ENCODE results near the gene PADI2.

Gene PADI2

DNA sequence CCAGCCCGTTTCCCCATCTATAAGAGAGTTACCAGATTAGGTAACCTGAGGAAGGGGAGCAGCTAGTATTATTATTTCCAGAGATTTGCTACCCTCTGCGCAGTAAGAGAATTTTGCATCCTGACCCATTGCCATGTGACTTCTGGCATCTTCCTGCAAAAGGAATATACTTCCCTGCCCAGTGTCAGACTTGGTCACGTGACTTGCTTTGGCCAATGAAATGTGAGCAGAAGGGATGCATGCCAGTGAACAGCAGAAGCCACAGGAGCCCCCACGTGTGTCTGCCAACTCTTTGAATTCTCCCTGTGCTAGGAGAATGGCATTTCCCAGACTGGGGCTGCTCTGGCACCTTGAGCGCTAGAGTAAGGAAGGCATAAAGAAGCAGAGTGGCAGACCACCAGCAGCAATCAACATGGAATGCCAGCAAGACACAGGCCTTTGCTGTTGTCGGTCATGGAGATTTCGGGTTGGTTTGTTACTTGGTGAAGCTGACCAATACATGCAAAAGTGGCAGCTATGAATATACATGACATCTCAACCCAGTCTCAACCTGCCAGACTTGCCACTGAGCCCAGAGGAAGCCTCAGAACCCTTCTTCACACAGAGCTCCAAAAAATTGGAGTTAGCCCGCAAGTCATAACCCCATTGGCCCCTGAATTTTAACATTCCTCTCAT, 39.0 kb downstream of the PADI2 start:
- no peaks in the 10 kb centered on the region for H3K4me1 ChIP-seq (ENCODE audit: insufficient read depth, low read length)
- no peaks in the 10 kb centered on the region for H3K36me3 ChIP-seq (ENCODE audit: insufficient read depth, low read length)
- H3K9ac ChIP-seq (ENCODE audit: low read depth, low read length): no peak overlapping the region
- H3K27ac ChIP-seq (ENCODE audit: low read depth, low read length): no peak overlapping the region
- 81% methylated on average over 8 of the region's 8 CpGs for WGBS
- H3K27me3 ChIP-seq (ENCODE audit: insufficient read depth, low read length): no peaks in the 10 kb centered on the region
- H3K9me3 ChIP-seq (ENCODE audit: insufficient read depth, low read depth, low read length): no peaks in the 10 kb centered on the region
- H3K4me3 ChIP-seq (ENCODE audit: low read length): no peak overlapping the region

DNA sequence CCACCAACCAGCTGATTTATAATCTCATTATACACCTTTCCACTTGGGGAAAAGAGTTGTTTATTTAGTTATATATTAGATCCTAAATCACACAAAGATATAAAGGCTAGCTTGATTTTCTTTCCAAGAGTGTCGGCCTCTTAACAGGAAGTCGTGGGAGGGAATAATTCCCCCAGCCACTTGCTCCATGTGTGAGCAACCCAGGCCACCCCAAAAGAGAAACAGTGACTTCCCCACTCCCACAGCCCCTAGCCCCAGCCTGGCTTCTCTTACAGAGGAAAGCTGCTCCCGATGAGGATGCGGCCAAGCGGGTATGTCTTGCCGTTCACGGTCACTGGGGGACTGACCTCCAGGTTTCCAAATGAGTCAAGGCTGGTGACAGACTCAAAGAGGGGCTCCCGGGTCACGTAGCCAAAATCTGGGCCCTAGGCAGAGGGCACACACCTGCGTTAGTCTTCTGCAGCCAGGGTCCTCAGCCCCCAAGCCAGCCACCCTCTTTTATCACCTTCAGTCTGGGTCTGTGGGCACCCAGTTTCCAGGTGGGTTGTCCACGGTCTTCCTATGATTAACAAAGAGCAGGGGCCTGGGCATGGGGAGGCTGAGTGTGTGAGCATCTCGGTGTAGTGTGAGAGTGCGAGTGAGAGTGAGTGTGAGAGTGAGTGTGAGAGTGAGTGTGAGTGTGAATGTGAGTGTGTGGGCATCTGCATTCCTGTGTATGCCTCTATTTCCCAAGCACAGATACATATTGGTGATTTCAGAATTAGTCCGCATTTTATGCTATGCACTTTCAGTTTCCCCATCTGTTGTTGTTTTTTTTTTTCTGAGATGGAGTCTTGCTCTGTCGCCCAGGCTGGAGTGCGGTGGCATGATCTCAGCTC, 40.0 kb downstream of the PADI2 start:
- H3K9me3 ChIP-seq (ENCODE audit: insufficient read depth, low read depth, low read length): no peaks in the 10 kb centered on the region
- H3K4me1 ChIP-seq (ENCODE audit: insufficient read depth, low read length): no peaks in the 10 kb centered on the region
- no peak overlapping the region for H3K9ac ChIP-seq (ENCODE audit: low read depth, low read length)
- WGBS: 91% methylated on average over 16 of the region's 16 CpGs
- no peaks in the 10 kb centered on the region for H3K27me3 ChIP-seq (ENCODE audit: insufficient read depth, low read length)
- H3K4me3 ChIP-seq (ENCODE audit: low read length): no peak overlapping the region
- H3K36me3 ChIP-seq (ENCODE audit: insufficient read depth, low read length): no peaks in the 10 kb centered on the region
- no peak overlapping the region for H3K27ac ChIP-seq (ENCODE audit: low read depth, low read length)

DNA sequence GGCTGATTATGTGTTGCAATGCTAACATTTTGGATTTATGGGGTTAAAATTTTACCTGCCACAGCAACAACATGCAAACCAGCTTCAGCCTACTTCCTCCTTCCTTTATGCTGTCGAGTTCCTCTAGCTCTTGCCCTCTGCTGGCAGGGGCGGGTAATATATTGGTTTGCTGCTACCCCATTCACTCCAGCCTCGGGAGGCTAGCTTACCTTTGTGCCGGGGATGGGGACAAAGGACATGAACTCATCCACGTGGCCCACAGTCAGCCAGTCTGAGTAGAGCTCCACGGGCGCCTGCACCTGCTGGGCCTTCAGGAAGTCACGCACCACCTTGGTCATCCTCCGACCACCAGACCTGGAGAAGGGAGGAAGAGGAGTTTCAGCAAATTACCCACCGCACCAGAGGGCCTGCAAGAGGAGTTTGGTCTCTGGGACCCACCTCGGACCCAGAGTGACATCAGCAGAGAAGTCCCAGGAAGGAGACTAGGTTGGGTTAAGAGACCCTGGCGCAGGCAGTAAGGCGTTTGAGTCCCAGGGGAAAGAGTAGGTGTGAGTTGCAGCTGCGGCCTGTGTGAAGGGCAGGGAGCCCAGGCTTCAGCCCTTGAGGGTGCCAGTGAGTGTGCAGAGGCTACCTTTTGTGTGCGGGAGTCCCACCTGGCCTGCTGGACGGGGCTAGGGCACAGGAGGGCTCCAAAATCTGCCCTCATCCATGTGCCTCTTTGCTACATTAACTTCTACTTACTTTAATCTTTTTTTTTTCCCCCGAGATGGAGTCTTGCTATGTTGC, 43.6 kb downstream of the PADI2 start:
- Histone ChIP-seq H3K36me3 (ENCODE audit: insufficient read depth, low read length) (no peaks in the 10 kb centered on the region), H3K27ac (ENCODE audit: low read depth, low read length) (no peak overlapping the region), H3K4me3 (ENCODE audit: low read length) (no peak overlapping the region), H3K9me3 (ENCODE audit: insufficient read depth, low read depth, low read length) (no peaks in the 10 kb centered on the region), H3K4me1 (ENCODE audit: insufficient read depth, low read length) (no peaks in the 10 kb centered on the region), H3K27me3 (ENCODE audit: insufficient read depth, low read length) (no peaks in the 10 kb centered on the region), H3K9ac (ENCODE audit: low read depth, low read length) (no peak overlapping the region)
- 70% methylated on average over 16 of the region's 17 CpGs for WGBS

DNA sequence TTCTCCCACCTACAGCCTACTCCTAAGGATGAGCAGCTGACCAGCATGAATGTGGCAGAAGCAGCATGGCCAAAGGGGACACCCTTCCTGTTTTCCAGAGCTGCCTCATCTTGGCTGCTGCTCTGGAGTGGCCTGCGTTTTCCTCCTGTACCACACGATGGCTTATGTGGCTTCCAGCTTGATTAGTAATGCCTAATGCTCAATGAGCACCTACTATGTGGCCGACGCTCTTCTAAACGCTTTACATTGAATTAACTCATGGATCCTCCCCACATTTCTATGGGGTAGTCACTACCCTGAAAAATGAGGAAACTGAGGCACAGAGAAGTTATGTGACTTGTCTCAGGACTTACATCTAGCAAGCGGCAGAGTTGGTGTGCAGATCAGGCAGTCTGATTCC, 47.5 kb downstream of the PADI2 start:
- H3K9ac ChIP-seq (ENCODE audit: low read depth, low read length): no peak overlapping the region
- H3K27ac ChIP-seq (ENCODE audit: low read depth, low read length): no peak overlapping the region
- H3K4me1 ChIP-seq (ENCODE audit: insufficient read depth, low read length): no peaks in the 10 kb centered on the region
- 77% methylated on average over 6 of the region's 6 CpGs for WGBS
- no peaks in the 10 kb centered on the region for H3K27me3 ChIP-seq (ENCODE audit: insufficient read depth, low read length)
- no peaks in the 10 kb centered on the region for H3K36me3 ChIP-seq (ENCODE audit: insufficient read depth, low read length)
- no peak overlapping the region for H3K4me3 ChIP-seq (ENCODE audit: low read length)
- no peaks in the 10 kb centered on the region for H3K9me3 ChIP-seq (ENCODE audit: insufficient read depth, low read depth, low read length)

DNA sequence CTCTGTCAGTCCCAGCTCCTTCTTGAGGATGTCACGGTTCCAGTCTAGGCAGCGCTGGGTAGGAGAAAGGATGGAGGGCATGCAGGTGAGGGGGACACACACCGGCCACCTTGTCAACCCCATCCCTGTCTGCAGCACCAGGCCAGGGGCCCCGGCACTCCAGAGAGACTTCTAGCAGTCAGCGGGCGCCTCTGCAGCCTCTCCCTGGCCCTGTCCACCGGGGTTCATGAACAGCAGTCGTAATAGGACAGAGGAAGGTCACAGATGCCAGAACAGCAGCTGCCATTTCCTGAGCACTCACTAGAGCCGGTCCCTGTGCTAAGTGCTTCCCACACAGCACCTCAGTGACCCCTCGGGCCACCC, 49.1 kb downstream of the PADI2 start:
- Histone ChIP-seq H3K36me3 (ENCODE audit: insufficient read depth, low read length) (no peaks in the 10 kb centered on the region), H3K4me3 (ENCODE audit: low read length) (no peak overlapping the region), H3K9ac (ENCODE audit: low read depth, low read length) (no peak overlapping the region), H3K27ac (ENCODE audit: low read depth, low read length) (no peak overlapping the region), H3K4me1 (ENCODE audit: insufficient read depth, low read length) (no peaks in the 10 kb centered on the region), H3K9me3 (ENCODE audit: insufficient read depth, low read depth, low read length) (peaks cover 3% of the 10 kb centered on the region; the same call in 1 of the 2 replicates), H3K27me3 (ENCODE audit: insufficient read depth, low read length) (no peaks in the 10 kb centered on the region)
- 82% methylated on average over 10 of the region's 10 CpGs for WGBS

DNA sequence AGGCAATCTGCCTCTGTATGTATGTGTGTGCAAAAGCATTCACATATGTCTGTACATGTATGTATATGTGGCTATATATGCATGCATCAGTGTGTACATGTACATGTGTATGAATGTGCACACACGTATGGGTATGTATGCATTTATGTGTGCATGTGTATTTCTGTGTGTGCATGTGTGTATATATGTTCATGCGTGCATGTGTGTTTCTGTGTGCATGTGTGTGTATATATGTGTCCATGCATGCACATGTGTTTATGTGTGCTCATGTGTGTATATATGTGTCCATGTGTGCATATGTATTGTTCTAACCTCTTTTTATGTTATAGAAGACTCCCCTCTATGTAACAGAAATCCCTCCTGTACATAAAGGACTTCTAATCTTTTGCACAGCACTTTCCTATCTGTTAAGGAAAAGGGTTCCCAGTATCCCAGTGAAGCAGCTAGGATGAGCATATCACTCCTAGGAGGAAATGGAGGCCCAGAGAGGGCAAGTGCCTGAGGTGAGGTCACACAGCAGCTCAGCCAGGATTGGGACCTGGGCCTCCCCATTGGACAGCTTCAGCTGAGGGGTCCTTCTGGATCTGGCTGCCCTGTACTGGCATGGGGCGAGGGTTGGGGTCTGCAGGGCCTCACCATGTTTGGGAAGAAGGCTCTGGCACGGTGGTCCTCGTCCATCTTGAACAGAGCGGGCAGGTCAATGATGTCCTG, 49.6 kb downstream of the PADI2 start:
- H3K27me3 ChIP-seq (ENCODE audit: insufficient read depth, low read length): no peaks in the 10 kb centered on the region
- no peaks in the 10 kb centered on the region for H3K36me3 ChIP-seq (ENCODE audit: insufficient read depth, low read length)
- no peak overlapping the region for H3K27ac ChIP-seq (ENCODE audit: low read depth, low read length)
- H3K9ac ChIP-seq (ENCODE audit: low read depth, low read length): no peak overlapping the region
- no peak overlapping the region for H3K4me3 ChIP-seq (ENCODE audit: low read length)
- 83% methylated on average over 6 of the region's 6 CpGs for WGBS
- H3K9me3 ChIP-seq (ENCODE audit: insufficient read depth, low read depth, low read length): peaks cover 6% of the 10 kb centered on the region; the same call in 1 of the 2 replicates
- H3K4me1 ChIP-seq (ENCODE audit: insufficient read depth, low read length): no peaks in the 10 kb centered on the region

DNA sequence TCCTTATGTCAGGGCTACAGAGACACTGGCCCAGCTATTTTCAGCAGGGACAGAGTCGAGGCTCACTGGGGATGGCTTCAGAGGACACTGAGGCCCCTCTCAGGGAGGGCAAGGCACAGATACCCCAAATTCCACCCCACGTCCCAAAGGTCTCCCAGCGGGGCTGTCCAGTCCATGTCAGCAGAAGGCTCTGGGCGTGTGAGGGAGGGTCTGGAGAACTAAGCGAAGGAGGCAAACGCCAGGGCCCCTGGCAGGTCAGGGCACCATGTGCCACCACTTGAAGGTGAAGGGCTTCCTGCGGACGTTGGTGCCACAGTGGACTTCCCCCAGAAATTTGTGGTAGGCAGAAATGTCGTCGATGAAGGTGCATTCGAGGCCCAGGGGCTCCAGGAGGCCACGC, 50.5 kb downstream of the PADI2 start:
- H3K9ac ChIP-seq (ENCODE audit: low read depth, low read length): no peak overlapping the region
- H3K27ac ChIP-seq (ENCODE audit: low read depth, low read length): no peak overlapping the region
- no peaks in the 10 kb centered on the region for H3K4me1 ChIP-seq (ENCODE audit: insufficient read depth, low read length)
- H3K36me3 ChIP-seq (ENCODE audit: insufficient read depth, low read length): no peaks in the 10 kb centered on the region
- 75% methylated on average over 12 of the region's 12 CpGs for WGBS
- peaks cover 6% of the 10 kb centered on the region; the same call in 1 of the 2 replicates for H3K9me3 ChIP-seq (ENCODE audit: insufficient read depth, low read depth, low read length)
- no peaks in the 10 kb centered on the region for H3K27me3 ChIP-seq (ENCODE audit: insufficient read depth, low read length)
- H3K4me3 ChIP-seq (ENCODE audit: low read length): no peak overlapping the region

DNA sequence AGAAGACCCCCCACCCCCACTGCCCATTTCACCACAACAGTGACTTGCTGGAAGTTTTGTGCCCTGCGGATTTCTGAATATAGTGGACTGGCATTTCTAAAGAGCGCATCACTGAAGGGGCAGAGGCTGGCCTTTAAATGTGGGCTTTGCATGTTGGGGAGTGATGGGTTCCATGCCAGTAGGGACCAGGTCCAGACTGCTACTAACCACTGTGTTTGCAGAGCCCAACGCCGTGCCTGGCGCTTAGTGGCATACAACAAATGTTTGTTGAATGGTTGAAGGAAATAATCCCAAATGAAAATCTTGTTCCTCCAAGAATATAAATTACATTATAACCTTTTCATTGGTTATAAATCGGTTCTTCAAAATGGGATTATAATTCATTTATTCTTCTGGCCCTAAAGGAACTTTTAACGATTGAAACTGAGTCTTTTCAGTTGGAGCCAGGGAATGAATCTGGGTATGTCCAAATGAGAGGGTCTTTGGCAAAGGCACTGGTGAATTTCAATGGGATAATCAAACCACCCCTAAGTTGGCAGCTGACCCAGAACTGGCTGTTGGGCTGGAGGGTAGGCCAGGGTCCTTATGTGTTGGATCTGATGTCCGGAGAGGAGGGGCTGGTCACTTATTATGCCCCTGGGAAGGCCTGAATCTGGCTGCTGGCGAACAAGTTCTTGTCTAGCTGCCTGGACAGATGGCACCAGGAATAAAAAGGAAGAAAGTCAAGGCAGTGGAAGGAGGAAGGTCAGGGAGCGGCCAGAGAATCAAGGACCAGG, 51.6 kb downstream of the PADI2 start:
- Histone ChIP-seq H3K27me3 (ENCODE audit: insufficient read depth, low read length) (no peaks in the 10 kb centered on the region), H3K4me3 (ENCODE audit: low read length) (no peak overlapping the region), H3K9ac (ENCODE audit: low read depth, low read length) (no peak overlapping the region), H3K36me3 (ENCODE audit: insufficient read depth, low read length) (no peaks in the 10 kb centered on the region), H3K4me1 (ENCODE audit: insufficient read depth, low read length) (no peaks in the 10 kb centered on the region), H3K9me3 (ENCODE audit: insufficient read depth, low read depth, low read length) (peaks cover 6% of the 10 kb centered on the region; the same call in 1 of the 2 replicates), H3K27ac (ENCODE audit: low read depth, low read length) (no peak overlapping the region)
- WGBS: 79% methylated on average over 7 of the region's 10 CpGs

DNA sequence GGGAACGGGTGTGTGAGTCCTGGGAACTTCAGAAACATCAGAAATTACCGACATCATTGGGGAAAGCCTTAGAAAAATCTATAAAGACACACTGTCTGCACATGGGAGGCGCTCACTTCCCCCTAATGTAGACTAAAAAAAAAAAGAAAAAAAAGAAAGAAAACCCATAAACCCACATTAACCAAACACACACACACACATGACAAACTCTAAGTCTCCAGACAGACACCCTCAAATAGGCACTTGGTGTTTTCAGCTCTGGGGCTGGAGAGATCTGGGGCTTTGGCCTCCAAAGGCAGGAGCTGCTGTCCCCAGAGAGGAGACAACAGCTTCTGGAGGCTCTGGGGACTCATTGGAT, 52.2 kb downstream of the PADI2 start:
- no peaks in the 10 kb centered on the region for H3K4me1 ChIP-seq (ENCODE audit: insufficient read depth, low read length)
- no peaks in the 10 kb centered on the region for H3K36me3 ChIP-seq (ENCODE audit: insufficient read depth, low read length)
- H3K27ac ChIP-seq (ENCODE audit: low read depth, low read length): no peak overlapping the region
- H3K9me3 ChIP-seq (ENCODE audit: insufficient read depth, low read depth, low read length): peaks cover 6% of the 10 kb centered on the region; the same call in 1 of the 2 replicates
- H3K4me3 ChIP-seq (ENCODE audit: low read length): no peak overlapping the region
- H3K27me3 ChIP-seq (ENCODE audit: insufficient read depth, low read length): no peaks in the 10 kb centered on the region
- 95% methylated on average over 3 of the region's 3 CpGs for WGBS
- H3K9ac ChIP-seq (ENCODE audit: low read depth, low read length): no peak overlapping the region

DNA sequence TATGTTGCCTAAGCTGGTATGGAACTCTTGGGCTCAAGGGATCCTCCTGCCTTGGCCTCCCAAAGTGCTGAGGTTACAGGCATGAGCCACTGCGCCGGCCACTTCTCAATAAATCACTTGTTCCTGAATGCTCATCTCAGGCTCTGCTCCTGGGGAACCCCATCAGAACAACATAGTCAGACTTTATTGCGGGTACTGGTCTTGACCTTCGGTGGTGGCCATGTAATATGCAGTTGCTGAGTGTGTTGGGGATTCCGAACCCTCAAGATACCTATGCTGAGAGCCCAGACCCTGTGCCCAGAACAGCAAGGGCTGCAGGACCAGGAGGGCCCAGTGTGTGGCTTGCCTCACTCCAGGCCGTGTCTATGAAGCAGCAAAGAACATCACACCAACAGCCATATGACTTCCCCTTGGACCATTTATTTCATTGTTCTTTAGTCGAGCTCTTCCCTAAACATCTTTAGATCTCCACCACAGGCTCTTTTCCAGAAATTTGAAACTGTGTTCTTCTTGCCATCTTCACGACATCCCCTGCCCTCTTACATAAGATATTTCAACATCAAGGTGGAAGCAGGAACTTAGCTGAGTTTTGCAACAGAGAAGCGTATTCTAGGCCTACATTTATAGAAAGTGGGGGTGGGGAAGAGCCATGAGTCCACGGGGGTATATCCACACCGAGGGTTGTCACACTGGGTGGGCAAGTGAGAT, 52.7 kb downstream of the PADI2 start:
- WGBS: 94% methylated on average over 11 of the region's 11 CpGs
- Histone ChIP-seq H3K36me3 (ENCODE audit: insufficient read depth, low read length) (no peaks in the 10 kb centered on the region), H3K9me3 (ENCODE audit: insufficient read depth, low read depth, low read length) (peaks cover 6% of the 10 kb centered on the region; the same call in 1 of the 2 replicates), H3K27me3 (ENCODE audit: insufficient read depth, low read length) (no peaks in the 10 kb centered on the region), H3K27ac (ENCODE audit: low read depth, low read length) (no peak overlapping the region), H3K4me1 (ENCODE audit: insufficient read depth, low read length) (no peaks in the 10 kb centered on the region), H3K9ac (ENCODE audit: low read depth, low read length) (no peak overlapping the region), H3K4me3 (ENCODE audit: low read length) (no peak overlapping the region)

All from HUES64 (cell line).